HG03439 (cell line): Measurements from ENCODE around the gene CLCC1.

Source experiments
- ATAC-seq: cut with Tn5 transposase; IDR thresholded peaks from one replicate; pipeline ENCODE4 v1.9.1; 2021; ENCODE audit warnings: mild to moderate bottlenecking, moderate library complexity; ENCODE audit not compliant: unreplicated experiment

CLCC1 gene

GRCh38 chr1:108916788-108917187 is 46.5 kb downstream of the CLCC1 start:
- no peak for ATAC-seq
